Thyroid gland (tissue), 4 donors: ENCODE data around the gene SNX9. TPM values are rescaled to one million over a fixed set of nuclear protein-coding genes. Genes with fewer than 3 reads are reported as not detected.

ENCODE experiments used
- DNase-seq, 2 donors: peaks; one replicate each; pipeline ENCODE4 v3.0.0-alpha.2; 2019
- H3K27ac ChIP-seq, 3 donors: fragments of 200-600 bp; sonication (generic); 1 replicate in 2 of 3; 2 replicates in 1 of 3; pipeline ENCODE4 v1.5.1; 2016 to 2019; ENCODE audit warnings: mild to moderate bottlenecking in 1 of 3, moderate library complexity in 1 of 3
- H3K27me3 ChIP-seq: fragments of 200-600 bp; sonication (generic); one replicate; pipeline ENCODE4 v1.5.1; 2019
- H3K36me3 ChIP-seq, 2 donors: fragments of 200-600 bp; sonication (generic); one replicate each; pipeline ENCODE4 v1.5.1; 2016 to 2019
- H3K4me1 ChIP-seq, 2 donors: fragments of 200-600 bp; sonication (generic); one replicate each; pipeline ENCODE4 v1.5.1; 2017 to 2019
- H3K4me3 ChIP-seq, 3 donors: fragments of 200-600 bp; sonication (generic); replicated peaks in 1 of 3; 1 replicate in 2 of 3; 2 replicates in 1 of 3; pipeline ENCODE4 v1.5.1; 2016; ENCODE audit warnings: mild to moderate bottlenecking in 1 of 3
- H3K9me3 ChIP-seq: fragments of 200-600 bp; sonication (generic); one replicate; pipeline ENCODE4 v1.5.1; 2017
- POLR2A ChIP-seq, 2 donors: fragments of 450-650 bp; IDR thresholded peaks; one replicate each; pipeline ENCODE4 v1.6.1; 2017; ENCODE audit warnings: antibody characterized with exemption in 2 of 2, mild to moderate bottlenecking in 2 of 2, moderate library complexity in 1 of 2
- WGBS, 2 donors: methylation state at CpG; one replicate each; pipeline ENCODE4 v1.1.5; 2017; 5-methylcytosine and 5-hydroxymethylcytosine counted together
- intact Hi-C: fragments of 100-400 bp; cut with DNase I; formaldehyde crosslinking; loops from one replicate; pipeline ENCODE4 v1.15.1; 2023
- total RNA-seq, 4 donors: library from RNA; depleted of rRNA; stranded (reverse); fragments of >200 nt; gene quantifications; one replicate each; pipeline ENCODE4 v1.2.3, GENCODE V29; 2016
- TF ChIP-seq, protein P1 (sequence below), 6 experiments: fragments of 200-600 bp in 3 of 6; fragments of 450-650 bp in 3 of 6; sonication (generic) in 3 of 6; IDR thresholded peaks; one replicate each; pipeline ENCODE4 v1.5.1; 2016 to 2019; ENCODE audit warnings: antibody characterized with exemption in 6 of 6, mild to moderate bottlenecking in 2 of 6, inconsistent platforms in 1 of 6, moderate library complexity in 1 of 6

The SNX9 gene
- total RNA-seq, 4 donors from 2014 or later, result 44.6 to 73.1 (median 47.2) TPM

DNA sequence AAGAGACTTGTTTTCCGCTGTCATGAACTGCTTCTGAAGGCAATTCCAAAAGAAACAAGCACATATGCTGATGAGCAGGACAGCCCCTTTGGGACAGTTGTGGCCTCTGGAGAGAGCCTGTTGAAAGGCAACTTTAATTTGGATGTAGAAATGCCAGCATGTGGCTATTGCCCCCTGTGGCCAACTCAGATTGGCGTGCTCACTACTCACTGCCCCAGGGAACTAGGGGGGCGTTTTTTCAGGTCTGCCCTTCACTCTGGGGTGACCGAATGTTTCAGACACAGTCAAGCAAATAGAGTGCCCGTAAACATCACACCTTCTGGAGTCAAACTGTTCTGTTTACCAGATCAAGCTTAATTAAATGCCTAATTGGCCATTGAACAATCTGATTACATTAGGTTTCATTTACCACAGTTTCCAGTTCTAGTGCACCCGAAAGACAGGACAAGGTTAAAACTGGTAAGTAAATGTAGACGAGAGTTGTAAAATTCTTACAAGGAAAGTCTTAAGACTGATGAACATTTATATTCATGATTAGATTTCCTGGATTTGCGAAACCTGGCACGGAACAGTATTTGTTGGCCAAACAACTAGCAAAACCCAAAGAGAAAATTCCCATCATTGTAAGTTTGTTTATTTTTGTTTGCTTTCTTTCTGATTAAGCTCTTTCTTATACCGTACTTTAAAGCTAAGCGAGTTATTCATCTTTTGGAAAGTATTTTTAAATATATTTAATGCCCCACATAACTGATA is 82.7 kb downstream of the SNX9 start:
- 91 to 93% methylated on average over 11 of the region's 11 CpGs for whole genome bisulfite sequencing, 2 donors
- intact Hi-C loops, result no loop called here
- peaks cover 5 to 18% of the 10 kb centered on the region in 2 donors for H3K36me3 ChIP-seq
- H3K4me1 ChIP-seq, result peaks cover 0 to 21% of the 10 kb centered on the region in 2 donors
- no peak for DNase-seq
- H3K4me3 ChIP-seq, result no peak overlapping the region
- no peaks in the 10 kb centered on the region for H3K9me3 ChIP-seq
- no peaks in the 10 kb centered on the region for H3K27me3 ChIP-seq
- H3K27ac ChIP-seq, result no peak overlapping the region
- TF ChIP-seq, protein P1, sequence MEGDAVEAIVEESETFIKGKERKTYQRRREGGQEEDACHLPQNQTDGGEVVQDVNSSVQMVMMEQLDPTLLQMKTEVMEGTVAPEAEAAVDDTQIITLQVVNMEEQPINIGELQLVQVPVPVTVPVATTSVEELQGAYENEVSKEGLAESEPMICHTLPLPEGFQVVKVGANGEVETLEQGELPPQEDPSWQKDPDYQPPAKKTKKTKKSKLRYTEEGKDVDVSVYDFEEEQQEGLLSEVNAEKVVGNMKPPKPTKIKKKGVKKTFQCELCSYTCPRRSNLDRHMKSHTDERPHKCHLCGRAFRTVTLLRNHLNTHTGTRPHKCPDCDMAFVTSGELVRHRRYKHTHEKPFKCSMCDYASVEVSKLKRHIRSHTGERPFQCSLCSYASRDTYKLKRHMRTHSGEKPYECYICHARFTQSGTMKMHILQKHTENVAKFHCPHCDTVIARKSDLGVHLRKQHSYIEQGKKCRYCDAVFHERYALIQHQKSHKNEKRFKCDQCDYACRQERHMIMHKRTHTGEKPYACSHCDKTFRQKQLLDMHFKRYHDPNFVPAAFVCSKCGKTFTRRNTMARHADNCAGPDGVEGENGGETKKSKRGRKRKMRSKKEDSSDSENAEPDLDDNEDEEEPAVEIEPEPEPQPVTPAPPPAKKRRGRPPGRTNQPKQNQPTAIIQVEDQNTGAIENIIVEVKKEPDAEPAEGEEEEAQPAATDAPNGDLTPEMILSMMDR (IDR thresholded peaks at IDR 0.05), result no peak
- TF ChIP-seq POLR2A (IDR thresholded peaks at IDR 0.05), result no peak

DNA sequence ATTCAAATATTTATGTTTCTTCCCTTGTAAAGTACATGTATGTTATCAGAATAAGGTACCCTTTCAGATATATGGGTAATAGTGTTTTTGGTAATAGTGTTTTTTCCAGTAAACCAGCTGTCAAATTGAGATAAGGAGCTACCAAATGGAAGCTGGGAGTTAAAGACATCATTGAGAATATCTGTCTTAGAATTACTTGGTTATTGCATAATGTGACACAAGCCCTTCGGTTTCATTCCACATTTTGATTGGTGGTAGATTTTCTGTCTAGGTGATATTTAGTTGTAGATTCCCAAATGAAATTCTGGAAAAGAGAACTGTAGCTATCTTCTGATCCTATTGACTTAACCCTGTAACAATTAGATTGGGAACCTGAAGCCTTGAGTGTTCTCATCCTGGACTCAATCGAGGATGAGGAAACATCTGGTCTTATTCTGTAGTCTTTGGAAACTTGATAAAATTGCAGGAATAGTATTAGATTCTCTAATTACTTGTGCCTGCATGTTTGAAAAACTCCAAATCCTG is 83.6 kb downstream of the SNX9 start:
- no peak for DNase-seq
- no peak for TF ChIP-seq POLR2A (IDR thresholded peaks at IDR 0.05)
- TF ChIP-seq, protein P1 (IDR thresholded peaks at IDR 0.05), result no peak
- no peak overlapping the region for H3K27ac ChIP-seq
- intact Hi-C loops, result no loop called here
- H3K27me3 ChIP-seq, result no peaks in the 10 kb centered on the region
- WGBS, 2 donors, result 76 to 78% methylated on average over 2 of the region's 2 CpGs
- H3K9me3 ChIP-seq, result no peaks in the 10 kb centered on the region
- no peak overlapping the region for H3K4me3 ChIP-seq
- H3K36me3 ChIP-seq, result peaks cover 5 to 19% of the 10 kb centered on the region in 2 donors
- peaks cover 0 to 21% of the 10 kb centered on the region in 2 donors for H3K4me1 ChIP-seq

DNA sequence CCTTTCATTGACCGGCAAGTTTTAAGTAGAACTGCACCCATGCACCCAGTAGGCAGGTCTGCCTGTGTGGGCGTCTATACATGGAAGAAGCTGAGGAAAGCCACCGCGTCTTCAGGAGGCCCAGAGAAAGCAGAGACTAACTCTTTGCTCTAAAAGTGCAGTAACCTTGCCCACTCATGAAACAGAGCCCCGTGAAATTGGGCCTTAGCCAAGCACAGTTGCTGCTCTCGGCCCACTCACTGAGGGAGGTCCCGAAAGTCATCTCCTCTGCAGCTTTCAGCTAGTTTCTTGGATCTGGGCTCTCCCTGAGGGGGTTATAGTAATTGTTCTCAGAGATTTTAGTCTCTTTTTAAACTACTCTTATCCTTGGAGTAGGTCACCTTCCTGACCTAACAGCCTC is 84.6 kb downstream of the SNX9 start:
- intact Hi-C loops, result no loop called here
- H3K27me3 ChIP-seq, result no peaks in the 10 kb centered on the region
- no peak overlapping the region for H3K27ac ChIP-seq

DNA sequence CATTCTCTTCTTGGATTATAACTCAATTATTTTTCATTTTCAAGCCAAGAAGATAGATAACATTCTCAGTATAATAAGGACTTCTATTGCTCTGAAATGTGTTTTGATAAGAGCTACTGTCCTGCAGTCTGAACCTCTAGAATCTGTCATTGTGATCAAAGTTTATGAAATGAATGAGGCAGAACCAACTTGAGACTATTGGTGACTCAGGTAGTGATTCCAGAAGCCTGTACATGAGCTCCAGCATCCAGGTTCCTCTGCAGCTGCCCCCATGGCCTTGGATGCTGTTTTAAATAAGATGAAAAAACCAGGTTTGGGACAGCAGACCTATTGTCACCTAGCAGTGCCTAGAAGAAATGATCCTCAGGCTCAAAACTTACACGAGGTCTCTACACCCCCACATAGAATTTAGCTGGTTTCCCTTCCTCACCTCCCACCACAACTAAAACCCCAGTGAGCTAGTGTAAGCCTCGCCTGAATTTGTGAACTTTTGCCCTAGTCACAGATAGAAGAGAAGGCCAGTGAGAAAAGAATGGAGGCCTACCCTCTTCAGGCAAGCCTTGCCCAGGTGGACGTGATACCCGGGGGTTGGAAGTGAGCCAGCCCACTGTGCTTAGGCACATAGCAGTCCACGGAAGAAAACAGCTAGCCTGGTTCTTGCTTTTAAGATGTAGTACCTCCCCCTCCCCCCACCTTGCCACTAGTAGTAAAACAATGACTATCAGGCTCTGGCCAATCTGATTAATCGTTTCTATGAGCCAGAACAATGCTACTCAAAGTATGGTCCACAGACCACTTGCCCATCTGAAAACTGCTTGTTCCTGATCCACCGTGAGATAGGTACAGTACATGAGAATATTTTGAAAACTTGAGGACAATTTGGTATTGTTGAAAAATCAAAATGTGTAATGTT is 85.6 kb downstream of the SNX9 start:
- intact Hi-C loops, result no loop called here
- no peak overlapping the region for H3K27ac ChIP-seq
- no peaks in the 10 kb centered on the region for H3K9me3 ChIP-seq
- peaks cover 0 to 31% of the 10 kb centered on the region in 2 donors for H3K4me1 ChIP-seq
- H3K36me3 ChIP-seq, result peaks cover 0 to 19% of the 10 kb centered on the region in 2 donors
- no peak overlapping the region for H3K4me3 ChIP-seq
- no peak for TF ChIP-seq POLR2A (IDR thresholded peaks at IDR 0.05)
- TF ChIP-seq, protein P1 (IDR thresholded peaks at IDR 0.05), result no peak
- peak in 1 of 2 donors; percentile 9 for DNase-seq
- no peaks in the 10 kb centered on the region for H3K27me3 ChIP-seq
- WGBS, 2 donors, result 80 to 88% methylated on average over 7 of the region's 7 CpGs

More for the DNA sequence above, 84.6 kb downstream of the SNX9 start:
- WGBS, 2 donors, result 51 to 59% methylated on average over 7 of the region's 7 CpGs
- H3K36me3 ChIP-seq, result peaks cover 0 to 15% of the 10 kb centered on the region in 2 donors
- no peak overlapping the region for H3K4me3 ChIP-seq
- peaks cover 0 to 31% of the 10 kb centered on the region in 2 donors for H3K4me1 ChIP-seq
- no peaks in the 10 kb centered on the region for H3K9me3 ChIP-seq
- TF ChIP-seq, protein P1 (IDR thresholded peaks at IDR 0.05), result no peak
- no peak for TF ChIP-seq POLR2A (IDR thresholded peaks at IDR 0.05)
- peak; percentile 53 to 61 for DNase-seq
